Thoracic aorta (tissue), 2 donors: ENCODE results near the gene ADAMTS13. TPM values are rescaled to one million over a fixed set of nuclear protein-coding genes. Genes with fewer than 3 reads are reported as not detected.
"Not testable (repeated sequence)": the region's sequence is repeated elsewhere in the genome, so short reads cannot be mapped to it uniquely, and the experiment has no call there.

Experiments
- ATAC-seq: fragments of 150-250 bp; one replicate; pipeline ENCODE4 v1.8.0; 2017; ENCODE audit warnings: low read depth; ENCODE audit not compliant: insufficient number of reproducible peaks, low FRiP score
- DNase-seq: peaks from one replicate; pipeline ENCODE4 v3.0.0-alpha.2; 2020; ENCODE audit warnings: low spot score
- H3K27ac ChIP-seq, 2 donors: fragments of 200-600 bp; sonication (generic); 1 replicate in 1 of 2; 2 replicates in 1 of 2; pipeline ENCODE4 v1.5.1; 2016; ENCODE audit warnings: mild to moderate bottlenecking in 2 of 2, moderate library complexity in 2 of 2
- H3K27me3 ChIP-seq: fragments of 200-600 bp; sonication (generic); replicated peaks from 2 replicates; pipeline ENCODE4 v1.6.0; 2016; ENCODE audit warnings: mild to moderate bottlenecking; ENCODE audit not compliant: insufficient read depth
- H3K36me3 ChIP-seq: fragments of 200-600 bp; sonication (generic); one replicate; pipeline ENCODE4 v1.5.1; 2016
- H3K4me1 ChIP-seq, 2 donors: fragments of 200-600 bp; sonication (generic); 1 replicate in 1 of 2; 2 replicates in 1 of 2; pipeline versions ENCODE4 v1.5.1 to v1.6.0; 2016; ENCODE audit warnings: low read depth in 2 of 2, mild to moderate bottlenecking in 1 of 2; ENCODE audit not compliant: control insufficient read depth in 1 of 2
- H3K4me3 ChIP-seq: fragments of 200-600 bp; sonication (generic); 2 replicates; pipeline ENCODE4 v1.5.1; 2016; ENCODE audit warnings: mild to moderate bottlenecking
- H3K9me3 ChIP-seq: fragments of 200-600 bp; sonication (generic); 2 replicates; pipeline ENCODE4 v1.5.1; 2016
- total RNA-seq, 2 donors: library from RNA; depleted of rRNA; stranded (reverse); fragments of >200 nt; gene quantifications; one replicate each; pipeline versions ENCODE4 v1.1.0 to v1.2.3, GENCODE V29; 2016
- TF ChIP-seq, protein P1 (sequence below): fragments of 200-600 bp; sonication (generic); IDR thresholded peaks from one replicate; pipeline ENCODE4 v1.5.1; 2019; ENCODE audit warnings: antibody characterized with exemption

The ADAMTS13 gene
- total RNA-seq, 2 donors from 2014 or later, result 1.3 to 6.0 TPM

DNA sequence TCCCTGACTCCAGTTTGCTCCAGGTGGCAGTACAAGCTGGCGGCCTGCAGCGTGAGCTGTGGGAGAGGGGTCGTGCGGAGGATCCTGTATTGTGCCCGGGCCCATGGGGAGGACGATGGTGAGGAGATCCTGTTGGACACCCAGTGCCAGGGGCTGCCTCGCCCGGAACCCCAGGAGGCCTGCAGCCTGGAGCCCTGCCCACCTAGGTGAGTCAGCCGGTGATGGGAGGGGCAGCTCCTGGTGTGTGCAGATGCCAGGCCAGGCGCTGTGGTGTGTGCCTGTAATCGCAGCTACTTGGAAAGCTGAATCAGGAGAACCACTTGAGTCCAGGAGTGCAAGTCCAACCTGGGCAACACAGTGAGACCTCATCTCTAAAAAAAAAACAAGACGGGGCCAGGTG is 27.6 kb downstream of the ADAMTS13 start:
- Histone ChIP-seq H3K27me3 (no peaks in the 10 kb centered on the region), H3K9me3 (no peaks in the 10 kb centered on the region), H3K4me3 (no peak overlapping the region), H3K4me1 (no peaks in the 10 kb centered on the region), H3K27ac (no peak overlapping the region), H3K36me3 (no peaks in the 10 kb centered on the region)
- ATAC-seq (no peak), DNase-seq (no peak)
- TF ChIP-seq, protein P1, sequence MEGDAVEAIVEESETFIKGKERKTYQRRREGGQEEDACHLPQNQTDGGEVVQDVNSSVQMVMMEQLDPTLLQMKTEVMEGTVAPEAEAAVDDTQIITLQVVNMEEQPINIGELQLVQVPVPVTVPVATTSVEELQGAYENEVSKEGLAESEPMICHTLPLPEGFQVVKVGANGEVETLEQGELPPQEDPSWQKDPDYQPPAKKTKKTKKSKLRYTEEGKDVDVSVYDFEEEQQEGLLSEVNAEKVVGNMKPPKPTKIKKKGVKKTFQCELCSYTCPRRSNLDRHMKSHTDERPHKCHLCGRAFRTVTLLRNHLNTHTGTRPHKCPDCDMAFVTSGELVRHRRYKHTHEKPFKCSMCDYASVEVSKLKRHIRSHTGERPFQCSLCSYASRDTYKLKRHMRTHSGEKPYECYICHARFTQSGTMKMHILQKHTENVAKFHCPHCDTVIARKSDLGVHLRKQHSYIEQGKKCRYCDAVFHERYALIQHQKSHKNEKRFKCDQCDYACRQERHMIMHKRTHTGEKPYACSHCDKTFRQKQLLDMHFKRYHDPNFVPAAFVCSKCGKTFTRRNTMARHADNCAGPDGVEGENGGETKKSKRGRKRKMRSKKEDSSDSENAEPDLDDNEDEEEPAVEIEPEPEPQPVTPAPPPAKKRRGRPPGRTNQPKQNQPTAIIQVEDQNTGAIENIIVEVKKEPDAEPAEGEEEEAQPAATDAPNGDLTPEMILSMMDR, result no peak

DNA sequence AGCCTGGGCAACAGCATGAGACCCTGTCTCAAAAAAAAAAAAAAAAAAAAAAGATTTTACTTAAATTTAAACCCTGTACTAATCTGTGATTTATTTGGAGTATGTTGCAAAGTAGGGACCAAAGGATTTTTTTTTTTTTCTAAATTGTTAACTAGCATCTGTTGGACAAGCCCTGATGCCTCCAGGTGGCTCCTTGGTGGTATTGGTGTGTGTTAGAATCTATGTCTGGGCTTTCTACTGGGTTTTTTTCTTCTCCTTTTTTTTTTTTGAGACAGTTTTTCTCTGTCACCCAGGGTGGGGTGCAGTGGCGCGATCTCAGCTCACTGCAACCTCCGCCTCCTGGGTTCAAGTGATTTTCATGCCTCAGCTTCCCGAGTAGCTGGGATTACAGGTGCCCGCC is 29.7 kb downstream of the ADAMTS13 start:
- DNase-seq, H3K4me3 ChIP-seq, H3K36me3 ChIP-seq, H3K27me3 ChIP-seq, H3K9me3 ChIP-seq, ATAC-seq, H3K27ac ChIP-seq, H3K4me1 ChIP-seq: not testable (repeated sequence)

DNA sequence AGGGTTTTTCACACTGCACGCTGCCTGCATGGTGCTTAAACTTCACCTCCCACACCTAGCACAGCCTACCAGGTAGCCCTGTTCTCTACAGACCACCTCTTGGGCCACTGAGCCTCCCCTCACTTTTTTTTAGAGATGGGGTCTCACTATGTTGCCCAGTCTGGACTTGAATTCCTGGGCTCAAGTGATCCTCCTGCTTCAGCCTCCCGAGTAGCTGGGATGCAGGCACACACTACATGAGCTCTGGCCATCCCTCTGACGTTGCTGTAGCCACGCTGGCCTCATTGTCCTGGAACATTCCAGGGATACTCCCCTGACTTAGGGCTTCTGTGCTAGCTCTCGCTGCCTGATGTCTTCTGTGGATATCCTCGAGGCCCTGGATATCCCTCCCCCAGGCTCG is 30.4 kb downstream of the ADAMTS13 start:
- Histone ChIP-seq H3K4me1 (no peaks in the 10 kb centered on the region), H3K9me3 (no peaks in the 10 kb centered on the region), H3K27ac (no peak overlapping the region), H3K4me3 (no peak overlapping the region), H3K27me3 (no peaks in the 10 kb centered on the region), H3K36me3 (no peaks in the 10 kb centered on the region)
- ATAC-seq (no peak), DNase-seq (no peak)
- TF ChIP-seq, protein P1, result no peak

DNA sequence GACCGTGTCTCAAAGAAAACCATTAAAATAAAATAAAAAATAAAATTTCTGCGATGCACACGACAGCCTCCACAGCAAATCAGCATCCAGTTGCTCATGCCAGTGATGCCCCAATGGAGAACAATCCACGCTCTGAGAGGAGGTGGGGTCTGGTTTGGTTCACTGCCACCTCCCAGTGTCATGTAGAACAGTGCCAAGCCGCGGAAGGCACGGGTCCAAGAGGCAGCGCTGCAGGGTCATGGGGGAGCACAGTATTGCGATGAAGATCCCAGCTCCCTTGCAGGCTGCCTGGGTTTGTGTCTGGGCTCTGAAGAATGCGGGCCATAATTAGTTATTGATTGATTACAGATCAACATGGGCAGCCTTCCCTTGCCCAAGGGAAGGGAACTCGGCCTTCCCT is 31.5 kb downstream of the ADAMTS13 start:
- H3K4me1 ChIP-seq, result peaks cover 0 to 1% of the 10 kb centered on the region in 2 donors
- no peaks in the 10 kb centered on the region for H3K36me3 ChIP-seq
- no peak overlapping the region for H3K4me3 ChIP-seq
- DNase-seq, result no peak
- no peaks in the 10 kb centered on the region for H3K27me3 ChIP-seq
- TF ChIP-seq, protein P1, result no peak
- H3K27ac ChIP-seq, result no peak overlapping the region
- ATAC-seq, result no peak
- H3K9me3 ChIP-seq, result no peaks in the 10 kb centered on the region

DNA sequence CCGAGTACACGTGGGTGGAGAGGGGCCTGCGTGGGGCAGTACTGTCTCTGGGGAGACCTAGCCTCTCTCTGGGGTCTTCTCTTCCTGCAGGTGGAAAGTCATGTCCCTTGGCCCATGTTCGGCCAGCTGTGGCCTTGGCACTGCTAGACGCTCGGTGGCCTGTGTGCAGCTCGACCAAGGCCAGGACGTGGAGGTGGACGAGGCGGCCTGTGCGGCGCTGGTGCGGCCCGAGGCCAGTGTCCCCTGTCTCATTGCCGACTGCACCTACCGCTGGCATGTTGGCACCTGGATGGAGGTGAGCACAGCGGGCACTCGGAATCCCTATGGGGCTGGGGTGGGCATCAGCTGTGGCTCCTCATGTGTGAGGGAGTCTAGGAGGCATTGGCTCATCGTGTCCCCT is 32.2 kb downstream of the ADAMTS13 start:
- DNase-seq, result no peak
- no peak overlapping the region for H3K27ac ChIP-seq
- H3K9me3 ChIP-seq, result no peaks in the 10 kb centered on the region
- TF ChIP-seq, protein P1, result no peak
- no peaks in the 10 kb centered on the region for H3K36me3 ChIP-seq
- peaks cover 0 to 8% of the 10 kb centered on the region in 2 donors for H3K4me1 ChIP-seq
- no peak overlapping the region for H3K4me3 ChIP-seq
- no peaks in the 10 kb centered on the region for H3K27me3 ChIP-seq
- no peak for ATAC-seq

DNA sequence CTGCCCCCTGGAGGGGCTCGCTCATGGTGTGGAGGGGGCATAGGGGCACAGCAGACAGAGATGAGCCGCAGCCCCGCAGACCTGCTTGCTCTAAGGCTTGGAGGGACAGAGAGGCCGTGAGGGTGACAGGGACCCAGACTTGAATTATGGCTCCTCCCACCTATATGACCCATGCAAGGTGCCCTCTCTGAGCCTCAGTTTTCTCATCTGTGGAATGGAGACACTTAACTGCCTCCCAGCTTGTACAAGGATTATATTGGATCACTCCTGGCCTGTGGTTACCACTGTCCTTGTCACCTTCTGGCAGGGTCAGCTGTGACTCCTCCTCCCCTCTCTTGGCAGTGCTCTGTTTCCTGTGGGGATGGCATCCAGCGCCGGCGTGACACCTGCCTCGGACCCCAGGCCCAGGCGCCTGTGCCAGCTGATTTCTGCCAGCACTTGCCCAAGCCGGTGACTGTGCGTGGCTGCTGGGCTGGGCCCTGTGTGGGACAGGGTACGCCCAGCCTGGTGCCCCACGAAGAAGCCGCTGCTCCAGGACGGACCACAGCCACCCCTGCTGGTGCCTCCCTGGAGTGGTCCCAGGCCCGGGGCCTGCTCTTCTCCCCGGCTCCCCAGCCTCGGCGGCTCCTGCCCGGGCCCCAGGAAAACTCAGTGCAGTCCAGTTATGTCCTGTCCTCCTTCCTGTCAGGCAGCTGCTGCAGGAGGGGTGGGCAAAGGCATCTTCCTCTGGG is 32.9 kb downstream of the ADAMTS13 start:
- peaks cover 0 to 8% of the 10 kb centered on the region in 2 donors for H3K4me1 ChIP-seq
- no peak for ATAC-seq

More for the DNA sequence above, 32.9 kb downstream of the ADAMTS13 start:
- no peak overlapping the region for H3K4me3 ChIP-seq
- H3K27me3 ChIP-seq, result no peaks in the 10 kb centered on the region
- DNase-seq, result no peak
- no peak overlapping the region for H3K27ac ChIP-seq
- TF ChIP-seq, protein P1, result no peak
- H3K36me3 ChIP-seq, result no peaks in the 10 kb centered on the region
- no peaks in the 10 kb centered on the region for H3K9me3 ChIP-seq
